GM19372 (cell line): ENCODE data around the gene TBC1D19.
"Not testable (repeated sequence)": the region's sequence is repeated elsewhere in the genome, so short reads cannot be mapped to it uniquely, and the experiment has no call there.

Experiments used
- ATAC-seq: cut with Tn5 transposase; IDR thresholded peaks from one replicate; pipeline ENCODE4 v1.9.1; 2021; ENCODE audit warnings: mild to moderate bottlenecking, low read depth, moderate library complexity; ENCODE audit not compliant: unreplicated experiment

Gene TBC1D19, protein sequence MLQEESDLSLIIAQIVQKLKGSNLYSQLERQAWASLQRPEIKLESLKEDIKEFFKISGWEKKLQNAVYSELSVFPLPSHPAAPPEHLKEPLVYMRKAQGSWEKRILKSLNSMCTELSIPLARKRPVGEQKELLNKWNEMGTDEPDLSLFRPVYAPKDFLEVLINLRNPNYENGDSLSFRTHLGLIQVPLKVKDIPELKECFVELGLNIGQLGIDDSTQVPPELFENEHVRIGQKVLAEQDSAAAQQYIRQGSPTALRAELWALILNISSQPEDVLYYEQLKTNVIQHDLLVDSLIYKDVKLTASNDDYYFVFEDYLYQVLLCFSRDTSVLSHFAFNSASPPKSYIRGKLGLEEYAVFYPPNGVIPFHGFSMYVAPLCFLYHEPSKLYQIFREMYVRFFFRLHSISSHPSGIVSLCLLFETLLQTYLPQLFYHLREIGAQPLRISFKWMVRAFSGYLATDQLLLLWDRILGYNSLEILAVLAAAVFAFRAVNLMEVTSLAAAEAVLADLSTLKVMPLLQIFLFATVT

GRCh38 chr4:26583865-26584652 lies at the start of gene TBC1D19:
TSS of gene TBC1D19 (plus strand) at chr4:26584084. CDS start at chr4:26584194, 110 bp downstream.
- ATAC-seq: peak; percentile 100

GRCh38 chr4:26542991-26543390 lies 40.9 kb upstream of the TBC1D19 start:
- ATAC-seq: no peak

DNA sequence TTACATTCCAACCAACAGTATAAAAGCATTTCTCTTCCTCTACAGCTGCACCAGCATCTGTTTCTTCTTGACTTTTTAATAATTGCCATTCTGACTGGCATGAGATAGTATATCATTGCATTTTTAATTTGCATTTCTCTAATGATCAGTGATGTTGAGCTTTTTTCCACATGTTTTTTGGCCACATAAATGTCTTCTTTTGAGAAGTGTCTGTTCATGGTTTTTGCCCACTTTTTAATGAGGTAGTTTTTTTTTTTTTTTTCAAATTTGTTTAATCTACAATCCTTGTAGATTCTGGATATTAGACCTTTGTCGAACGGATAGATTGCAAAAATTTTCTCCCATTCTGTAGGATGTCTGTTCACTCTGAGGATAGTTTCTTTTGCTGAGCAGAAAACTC lies 39.5 kb upstream of the TBC1D19 start:
- ATAC-seq: no peak

DNA sequence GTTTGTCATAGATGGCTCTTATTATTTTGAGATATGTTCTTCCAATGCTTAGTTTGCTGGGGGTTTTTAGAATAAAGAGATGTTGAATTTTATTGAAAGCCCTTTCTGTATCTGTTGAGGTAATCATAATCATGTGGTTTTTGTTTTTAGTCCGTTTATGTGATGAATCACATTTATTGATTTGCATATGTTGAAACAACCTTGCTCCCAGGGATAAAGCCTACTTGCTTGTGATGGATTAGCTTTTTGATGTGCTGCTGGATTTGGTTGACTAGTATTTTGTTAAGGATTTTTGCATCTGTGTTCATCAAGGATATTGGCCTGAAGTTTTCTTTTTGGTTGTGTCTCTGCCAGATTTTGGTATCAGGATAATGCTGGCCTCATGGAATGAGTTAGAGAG lies 35.5 kb upstream of the TBC1D19 start:
- not testable (repeated sequence) for ATAC-seq

DNA sequence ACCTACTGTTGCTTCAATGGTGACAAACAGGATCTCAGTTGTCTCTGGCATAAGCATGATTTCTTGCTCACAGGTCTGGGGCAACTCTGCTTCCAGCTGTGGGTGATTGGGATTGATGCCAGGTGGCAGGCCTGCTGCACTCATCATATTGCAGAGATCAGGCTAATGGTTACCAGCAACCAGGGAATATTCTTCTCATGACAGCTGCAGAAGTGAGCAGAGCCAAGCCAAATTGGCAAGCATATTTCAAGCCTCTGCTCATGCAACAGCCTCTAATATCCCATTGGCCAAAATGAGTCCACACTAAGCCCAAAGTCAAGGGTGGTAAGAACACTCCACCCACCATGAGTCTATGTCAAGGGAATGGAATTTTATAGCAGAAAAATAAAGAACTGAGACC lies 26.7 kb upstream of the TBC1D19 start:
- ATAC-seq: no peak

GRCh38 chr4:26558166-26558895 lies 25.6 kb upstream of the TBC1D19 start:
- ATAC-seq: no peak

- ATAC-seq: no peak
These were observed 17.8 kb upstream of the TBC1D19 start for GRCh38 chr4:26566133-26566532.

DNA sequence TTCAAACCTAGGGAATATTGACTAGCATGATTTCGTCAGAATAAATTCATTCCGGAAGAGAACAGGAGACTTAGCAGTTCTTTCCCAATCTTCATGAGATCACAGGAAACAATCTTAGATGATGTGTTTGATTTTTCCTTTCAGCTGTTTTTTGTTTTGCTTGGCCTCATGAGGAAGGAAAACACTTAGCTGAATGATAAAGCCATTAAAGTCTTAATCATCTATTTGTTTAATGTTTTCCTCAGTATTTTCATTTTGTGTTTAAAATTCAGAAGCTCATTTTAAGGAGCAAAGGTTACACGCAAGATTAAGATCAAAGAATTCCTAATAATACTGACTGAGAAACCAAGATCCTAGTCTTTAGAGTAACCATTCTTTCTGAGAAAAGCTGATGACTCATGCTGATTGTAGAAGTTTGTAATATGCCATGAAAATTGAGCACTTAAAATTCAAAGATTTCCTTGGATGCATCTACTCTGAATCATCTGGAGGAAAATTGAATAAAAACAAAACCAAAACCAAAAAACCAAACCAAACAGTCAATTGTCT lies 15.4 kb upstream of the TBC1D19 start:
- no peak for ATAC-seq

GRCh38 chr4:26570596-26570995 lies 13.3 kb upstream of the TBC1D19 start:
- no peak for ATAC-seq

GRCh38 chr4:26573389-26573794 lies 10.5 kb upstream of the TBC1D19 start:
- ATAC-seq: no peak

GRCh38 chr4:26574563-26574962 lies 9.3 kb upstream of the TBC1D19 start:
- no peak for ATAC-seq

DNA sequence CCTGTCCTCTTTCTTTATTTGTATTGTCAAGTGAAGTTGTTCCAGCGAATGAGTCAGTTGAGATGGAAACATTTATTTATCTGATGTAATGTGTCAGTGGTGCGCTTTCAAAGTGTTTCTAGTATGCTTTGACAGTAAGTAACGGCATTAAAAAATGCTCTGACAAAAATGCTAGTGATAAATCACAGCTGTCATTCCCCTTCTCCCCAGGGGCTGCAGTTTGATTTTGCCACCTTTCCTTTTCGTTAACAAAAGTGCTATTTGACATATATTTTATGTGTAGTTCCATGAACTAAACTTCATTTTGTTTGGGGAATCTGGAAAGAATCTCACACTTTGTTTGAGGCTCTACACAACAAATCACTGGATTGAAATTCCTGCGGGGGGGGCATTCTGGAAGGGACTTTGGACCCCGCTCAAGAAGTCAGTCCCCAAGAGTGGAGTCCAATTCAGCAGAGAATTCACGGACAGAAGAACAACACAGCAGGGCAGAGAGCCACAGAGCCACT lies 7.6 kb upstream of the TBC1D19 start:
- ATAC-seq: no peak

- no peak for ATAC-seq
These were observed 6.8 kb upstream of the TBC1D19 start for GRCh38 chr4:26577066-26577465.

DNA sequence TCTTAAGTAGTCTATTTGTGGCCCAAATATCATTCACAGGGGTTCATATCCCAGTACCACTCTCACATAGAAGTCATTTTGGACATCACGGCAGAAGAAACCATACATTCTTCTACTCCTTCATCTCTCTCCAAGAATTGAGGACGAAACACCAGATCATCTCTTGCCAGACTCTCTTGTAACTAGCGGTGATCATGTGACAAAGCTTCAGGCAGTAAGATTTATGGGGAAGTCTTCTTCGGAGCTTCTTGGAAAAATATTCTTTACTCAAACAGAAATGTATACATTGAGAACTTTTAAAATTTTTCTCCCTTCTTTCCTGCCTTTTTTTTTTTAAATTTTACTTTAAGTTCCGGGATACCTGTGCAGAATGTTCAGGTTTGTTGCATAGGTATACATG lies 4.7 kb upstream of the TBC1D19 start:
- no peak for ATAC-seq

GRCh38 chr4:26581341-26581740 lies 2.5 kb upstream of the TBC1D19 start:
- ATAC-seq: not testable (repeated sequence)

GRCh38 chr4:26583538-26583864 lies 383 bp upstream of the TBC1D19 start:
- ATAC-seq: peak; percentile 56

GRCh38 chr4:26584725-26585124 lies 841 bp downstream of the TBC1D19 start:
- no peak for ATAC-seq

DNA sequence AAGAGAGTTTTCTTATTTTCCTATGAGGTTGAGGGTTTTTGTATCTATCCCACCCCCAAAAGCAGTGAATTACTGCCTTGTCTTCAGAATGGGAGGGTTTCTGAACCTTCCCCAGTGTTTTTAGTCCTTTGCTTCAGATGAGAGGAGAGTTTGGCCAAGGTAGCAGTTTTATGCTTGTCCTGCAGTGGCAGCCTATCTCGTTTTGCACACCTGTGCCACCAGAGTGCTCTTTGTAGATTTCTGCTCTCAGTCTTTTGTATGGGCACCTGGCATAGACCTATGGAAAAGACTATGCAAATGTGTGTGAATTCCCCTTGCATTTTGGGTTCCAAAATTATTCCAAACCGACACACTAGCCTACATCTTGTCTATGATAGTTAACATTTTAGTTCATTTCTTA lies 5.8 kb downstream of the TBC1D19 start:
- no peak for ATAC-seq

- ATAC-seq: no peak
These were observed 6.8 kb downstream of the TBC1D19 start for GRCh38 chr4:26590639-26591038.

DNA sequence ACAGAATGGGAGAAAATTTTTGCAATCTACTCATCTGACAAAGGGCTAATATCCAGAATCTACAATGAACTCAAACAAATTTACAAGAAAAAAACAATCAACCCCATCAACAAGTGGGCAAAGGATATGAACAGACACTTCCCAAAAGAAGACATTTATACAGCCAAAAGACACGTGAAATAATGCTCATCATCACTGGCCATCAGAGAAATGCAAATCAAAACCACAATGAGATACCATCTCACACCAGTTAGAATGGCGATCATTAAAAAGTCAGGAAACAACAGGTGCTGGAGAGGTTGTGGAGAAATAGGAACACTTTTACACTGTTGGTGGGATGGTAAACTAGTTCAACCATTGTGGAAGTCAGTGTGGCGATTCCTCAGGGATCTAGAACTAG lies 9.7 kb downstream of the TBC1D19 start:
- not testable (repeated sequence) for ATAC-seq
